HK-2 (cell line): ENCODE results near the gene EGR1.
A peak's percentile ranks its signal among the peaks of the same experiment; 100 is the strongest.

Experiments used
- DNase-seq: peaks from one replicate; pipeline ENCODE4 v3.0.0-alpha.2; 2018; ENCODE audit not compliant: unreplicated experiment

Gene EGR1

DNA sequence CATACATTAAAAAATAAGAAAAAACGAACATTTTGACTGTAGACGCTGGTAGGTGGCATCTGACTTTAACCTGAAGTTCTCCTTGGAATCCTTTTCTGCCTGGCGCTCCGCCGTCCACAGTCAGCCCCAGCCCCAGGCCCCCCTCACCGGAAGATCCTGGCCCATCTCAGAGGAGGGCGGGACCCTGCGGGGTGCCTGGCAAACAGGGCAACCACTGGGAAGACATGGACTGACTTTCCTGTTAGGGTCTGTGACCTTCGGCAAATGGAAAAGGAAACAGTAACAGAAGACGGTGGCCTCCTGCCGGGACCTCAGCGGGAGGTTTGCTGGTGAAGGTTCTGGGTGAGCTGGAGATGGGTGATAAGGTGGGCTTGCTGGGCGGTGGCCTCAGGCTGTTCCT, 11.7 kb upstream of the EGR1 start:
- DNase-seq, result no peak

DNA sequence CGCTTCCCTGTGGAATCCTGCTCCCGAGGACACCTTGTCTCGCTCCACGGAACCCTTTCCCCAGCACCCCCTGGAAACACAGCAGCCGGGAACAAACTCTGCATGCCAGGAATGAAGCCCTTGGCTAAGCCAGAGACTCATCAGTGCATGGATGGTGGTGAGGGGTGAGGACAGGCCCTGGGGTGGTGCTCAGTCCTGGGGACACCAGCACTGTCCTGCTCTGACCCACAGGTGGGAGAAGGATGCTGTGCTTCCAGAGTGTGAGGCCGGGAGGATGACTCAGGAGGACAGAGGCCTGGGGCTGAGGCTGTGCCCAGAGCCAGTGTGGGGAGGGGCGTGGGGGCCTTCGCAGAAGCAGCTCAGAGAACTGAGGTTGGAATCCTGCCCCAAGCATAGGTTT, 11.2 kb upstream of the EGR1 start:
- DNase-seq, result no peak

DNA sequence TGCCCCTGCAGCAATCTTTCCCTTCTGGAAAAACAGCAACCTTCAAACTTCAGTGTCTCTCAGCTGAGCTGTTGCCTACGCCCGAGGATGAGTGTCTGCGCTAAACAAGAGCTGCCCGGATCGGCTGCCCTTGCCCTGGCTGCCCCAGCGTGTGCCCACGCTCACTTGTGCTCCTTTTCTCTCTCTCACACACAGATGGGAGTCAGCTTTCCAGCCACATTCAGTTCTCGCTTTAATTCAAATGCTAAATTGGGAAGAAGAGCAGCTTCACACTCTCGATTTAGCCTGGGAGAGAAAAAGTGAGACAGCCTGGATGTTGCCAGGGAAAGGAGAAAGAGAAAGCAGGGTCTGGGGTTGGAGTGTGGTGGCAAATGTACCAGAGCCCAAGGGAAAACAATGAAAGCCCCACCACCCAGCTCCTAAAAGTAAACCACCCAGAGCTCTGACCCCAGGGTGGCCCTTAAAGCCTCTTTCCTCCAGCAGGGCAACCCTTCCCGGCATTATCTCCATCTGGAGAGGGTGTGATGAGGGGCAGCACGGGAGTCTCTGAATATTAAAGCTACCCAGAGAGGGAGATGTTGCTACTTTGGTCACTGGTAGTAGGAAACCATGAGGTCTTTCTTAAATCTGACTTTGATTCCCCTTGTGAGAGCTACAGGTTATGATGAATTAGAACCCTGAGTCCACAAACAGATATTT, 9.9 kb upstream of the EGR1 start:
- DNase-seq, result no peak

DNA sequence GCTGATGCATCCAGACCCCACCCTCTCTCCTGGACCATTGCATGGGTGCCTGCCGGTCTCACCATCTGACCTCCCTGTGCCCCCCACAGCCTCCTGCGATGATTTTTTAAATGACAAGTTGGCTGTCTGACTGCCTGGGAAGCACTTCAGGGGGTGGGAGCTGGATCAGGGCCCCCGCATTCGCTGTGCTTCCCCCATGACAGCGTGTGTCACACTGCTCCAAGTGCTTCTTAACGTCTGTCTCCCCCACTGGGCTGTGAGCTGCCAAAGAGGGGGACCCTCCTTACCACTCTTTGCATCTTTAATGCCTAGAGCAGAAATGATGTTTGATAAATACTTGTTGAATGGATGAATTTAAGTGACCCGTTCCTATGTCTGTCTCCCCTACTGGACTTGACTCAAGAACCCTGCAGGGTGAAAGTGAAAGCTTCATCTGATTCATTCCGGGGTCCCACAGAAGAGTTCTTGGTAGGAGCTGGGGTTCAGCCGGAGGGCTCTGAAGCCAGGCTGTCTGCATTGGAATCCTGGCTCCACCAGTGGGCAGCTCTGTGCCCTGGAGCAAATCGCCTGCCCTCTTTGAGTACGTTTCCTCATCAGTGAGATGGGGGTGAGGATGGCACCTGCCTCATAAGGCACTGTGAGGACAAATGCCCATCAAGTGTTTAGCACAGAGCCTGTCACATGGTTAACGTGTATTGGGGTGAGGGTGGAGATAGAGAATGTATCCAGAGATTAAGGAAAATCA, 7.6 kb upstream of the EGR1 start:
- DNase-seq, result no peak

DNA sequence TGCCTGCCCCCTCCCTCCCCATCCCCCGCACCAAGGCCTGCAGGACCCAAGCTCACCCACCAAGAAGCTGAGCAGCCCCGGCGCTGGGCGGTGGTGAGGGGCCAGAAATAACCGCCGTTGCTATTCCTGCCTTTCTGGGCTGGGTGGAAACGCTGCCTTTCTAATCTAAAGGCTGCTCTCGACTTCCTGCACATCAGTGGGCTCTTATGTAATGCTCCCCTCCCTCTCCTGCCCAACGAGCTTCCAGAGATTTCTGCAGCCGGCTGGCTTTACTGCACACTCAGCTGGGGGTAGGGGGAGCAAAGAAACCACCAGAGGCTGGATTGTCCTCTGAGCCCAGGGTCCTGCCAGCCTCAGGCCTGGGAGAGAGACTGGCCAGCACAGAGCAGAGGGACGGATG, 6.9 kb upstream of the EGR1 start:
- no peak for DNase-seq

DNA sequence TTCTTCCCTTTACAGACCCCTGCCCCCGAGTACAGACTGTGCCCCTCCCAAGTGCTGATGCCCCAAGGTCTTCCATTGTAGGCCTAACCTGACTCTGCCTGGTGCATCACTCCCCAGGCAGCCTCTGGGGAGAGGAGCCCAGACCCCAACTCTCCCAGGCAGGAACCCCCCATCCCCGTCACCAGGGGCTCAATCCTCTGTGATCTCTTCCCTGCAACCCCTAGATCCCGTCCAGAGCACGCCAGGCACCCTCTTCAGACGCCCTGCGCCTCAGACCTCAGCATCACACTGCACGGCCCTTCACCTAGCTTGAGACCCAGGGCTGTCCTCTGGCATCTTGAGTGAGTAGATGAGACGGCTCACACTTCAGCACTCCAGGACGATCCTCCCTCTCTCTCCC, 6.4 kb upstream of the EGR1 start:
- no peak for DNase-seq

DNA sequence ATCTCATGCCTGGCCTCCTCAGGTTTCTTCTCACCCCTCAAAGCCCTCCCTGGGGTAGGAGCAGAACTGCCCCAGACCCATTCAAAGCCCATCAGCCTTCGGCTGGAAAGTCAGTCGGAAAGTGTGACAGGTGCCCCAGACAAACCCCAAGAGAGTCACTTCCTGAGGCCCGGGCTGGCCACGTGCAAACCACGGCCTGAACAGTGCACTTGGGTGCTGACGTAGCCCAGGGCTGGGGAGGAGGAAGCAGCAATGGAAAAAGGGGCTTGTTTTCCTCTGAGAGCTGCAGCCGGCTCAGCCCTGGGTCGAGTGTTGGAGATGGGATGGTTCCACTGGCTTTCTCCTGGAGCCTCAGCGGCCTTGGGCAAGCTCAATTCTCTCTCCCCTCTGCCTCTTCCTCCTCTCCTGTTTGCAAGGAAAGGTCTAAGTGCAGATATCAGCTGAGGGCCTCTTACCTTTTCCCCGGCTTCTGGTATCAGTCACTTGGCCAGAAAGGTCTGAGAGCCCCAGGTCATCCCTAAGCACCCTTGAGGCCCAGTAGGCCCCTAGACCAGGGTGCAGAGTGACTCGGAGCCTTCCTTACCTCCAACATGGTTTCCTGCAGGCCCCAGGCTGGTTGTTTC, 5.9 kb upstream of the EGR1 start:
- no peak for DNase-seq

DNA sequence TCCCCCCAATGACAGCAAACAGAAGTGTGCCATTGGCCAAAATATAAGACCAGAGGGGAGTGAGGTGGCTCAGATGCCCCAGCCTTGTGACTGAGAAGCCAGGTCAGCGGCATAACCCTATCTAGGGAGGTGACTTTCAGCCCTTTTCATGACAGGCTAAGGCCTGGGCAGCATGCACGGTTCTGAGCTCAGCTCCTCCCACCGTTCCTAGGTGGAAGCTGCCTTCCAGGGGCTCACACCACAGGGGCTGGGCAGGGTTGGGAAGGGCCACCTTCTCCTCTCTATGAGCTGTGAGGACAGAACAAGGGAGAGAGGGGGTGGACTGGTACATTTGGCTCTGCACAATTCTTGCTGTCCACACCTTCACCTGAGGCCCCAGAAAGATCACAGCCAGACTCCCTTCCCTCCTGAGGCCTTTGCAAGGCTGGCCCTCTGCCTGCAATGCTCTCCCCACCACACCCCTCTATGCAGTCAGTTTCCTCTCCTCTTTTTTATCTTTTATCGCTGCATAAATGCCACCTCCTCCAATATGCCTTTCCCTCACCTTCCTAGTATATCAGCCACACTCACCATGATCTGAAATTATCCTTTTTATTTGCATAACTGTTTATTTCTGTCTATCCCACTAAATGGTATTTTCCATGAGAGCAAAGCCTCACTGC, 5.1 kb upstream of the EGR1 start:
- no peak for DNase-seq

DNA sequence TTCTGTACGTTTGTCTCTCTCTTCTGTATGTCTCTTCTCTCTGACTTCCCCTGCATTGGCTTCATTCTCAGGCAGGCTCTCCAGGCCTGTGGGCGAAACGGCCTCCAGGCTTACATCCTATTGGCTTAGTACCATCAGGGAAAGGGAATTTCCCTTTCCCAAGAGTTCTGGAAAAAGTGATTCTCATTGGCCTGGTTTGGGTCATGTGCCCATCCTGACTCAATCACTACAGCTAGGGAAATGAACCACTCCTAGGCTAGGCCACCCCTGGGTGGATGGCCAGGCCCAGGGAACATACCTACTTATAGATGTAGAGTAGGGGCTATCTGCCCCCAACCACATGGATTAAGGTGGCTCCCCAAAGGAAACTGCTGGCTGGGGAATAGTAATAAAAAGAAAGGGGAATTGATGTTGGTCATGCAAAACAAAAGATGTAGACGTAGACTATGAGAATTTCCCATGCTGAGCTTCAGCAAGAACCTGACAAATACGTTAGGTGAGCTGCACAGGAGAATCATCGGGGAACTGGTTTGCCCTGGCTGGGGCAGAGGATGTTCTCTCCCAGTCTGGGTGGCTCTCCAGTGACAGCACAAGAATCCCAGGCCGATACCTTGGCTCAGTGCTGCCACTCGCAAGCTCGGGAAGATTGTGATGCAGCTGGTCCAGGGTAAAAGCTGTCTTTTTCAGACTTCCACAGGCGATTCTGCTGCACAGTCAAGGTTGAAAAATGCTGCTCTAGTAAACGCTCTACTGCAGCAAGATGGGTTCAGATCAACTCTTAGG, 3.7 kb upstream of the EGR1 start:
- peak; percentile 55 for DNase-seq

DNA sequence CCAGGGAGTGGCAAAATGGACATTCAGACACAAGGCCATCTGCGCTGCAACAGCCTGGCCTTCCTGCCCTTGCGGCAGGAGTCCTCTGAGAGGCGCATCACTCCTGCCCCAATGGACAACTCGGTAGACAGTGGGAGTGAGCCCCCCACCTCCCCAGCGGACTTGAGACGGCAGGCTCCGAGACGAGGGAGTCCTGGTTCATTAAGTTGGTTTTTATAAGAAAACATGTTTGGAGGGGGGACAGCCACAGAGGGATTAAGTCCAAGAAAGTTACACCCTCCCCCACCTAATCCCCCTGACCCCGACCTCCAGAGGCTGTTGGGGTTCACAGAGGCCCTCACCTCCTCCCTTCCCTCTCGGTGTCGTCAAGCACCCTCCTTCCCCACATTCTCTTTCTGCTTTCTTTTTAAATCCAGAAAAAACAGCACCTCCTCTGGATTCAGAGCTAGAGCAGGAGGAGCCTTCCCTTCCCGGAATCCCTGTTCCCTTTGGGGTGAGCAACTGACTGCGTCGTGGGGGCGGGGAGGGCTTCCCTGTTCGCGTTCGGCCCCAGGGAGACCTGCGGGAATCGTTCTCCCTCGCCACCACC, 1.8 kb upstream of the EGR1 start:
- no peak for DNase-seq

DNA sequence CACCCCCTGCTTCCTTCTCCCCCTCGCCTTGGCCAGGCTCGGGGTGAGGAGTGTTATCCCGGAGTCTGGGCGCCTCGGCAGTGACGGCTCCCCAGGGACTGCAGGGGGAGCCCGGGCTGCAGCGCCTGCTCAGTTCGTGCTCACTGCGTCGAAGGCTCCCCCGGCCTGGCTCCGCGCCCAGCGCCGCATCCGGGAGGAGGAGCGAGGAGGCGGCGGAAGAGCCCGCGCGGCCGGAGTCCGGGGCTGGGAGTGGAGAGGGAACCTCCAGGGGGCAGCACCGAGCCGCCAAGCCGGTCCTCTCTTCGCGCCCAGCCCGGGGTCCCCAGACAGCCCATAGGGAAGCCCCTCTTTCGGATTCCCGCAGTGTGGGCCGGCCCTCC, 1.3 kb upstream of the EGR1 start:
- DNase-seq, result peak; percentile 90

DNA sequence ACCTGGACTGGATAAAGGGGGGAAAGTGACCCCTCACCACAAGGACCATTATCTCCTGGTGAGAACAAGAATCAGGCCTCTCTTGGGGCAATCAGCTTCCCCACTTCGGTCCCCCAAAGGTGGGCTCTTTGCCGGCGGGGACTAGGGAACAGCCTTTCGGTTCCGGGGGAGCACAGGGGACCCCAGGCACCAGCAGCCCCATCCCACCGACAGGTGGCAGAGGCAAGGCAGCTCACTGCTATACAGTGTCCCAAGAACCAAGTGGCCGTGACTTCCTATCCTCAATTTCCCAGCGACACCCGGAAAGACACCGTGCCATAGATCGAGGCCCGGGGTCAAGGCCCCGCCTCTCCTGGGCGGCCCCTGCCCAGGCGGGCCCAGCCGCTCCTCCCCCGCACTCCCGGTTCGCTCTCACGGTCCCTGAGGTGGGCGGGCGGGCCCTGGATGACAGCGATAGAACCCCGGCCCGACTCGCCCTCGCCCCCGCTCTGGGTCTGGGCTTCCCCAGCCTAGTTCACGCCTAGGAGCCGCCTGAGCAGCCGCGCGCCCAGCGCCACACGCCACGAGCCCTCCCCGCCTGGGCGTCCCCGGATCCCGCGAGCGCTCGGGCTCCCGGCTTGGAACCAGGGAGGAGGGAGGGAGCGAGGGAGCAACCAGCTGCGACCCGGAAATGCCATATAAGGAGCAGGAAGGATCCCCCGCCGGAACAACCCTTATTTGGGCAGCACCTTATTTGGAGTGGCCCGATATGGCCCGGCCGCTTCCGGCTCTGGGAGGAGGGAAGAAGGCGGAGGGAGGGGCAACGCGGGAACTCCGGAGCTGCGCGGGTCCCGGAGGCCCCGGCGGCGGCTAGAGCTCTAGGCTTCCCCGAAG, 655 bp upstream of the EGR1 start:
- DNase-seq, result peak; percentile 91

DNA sequence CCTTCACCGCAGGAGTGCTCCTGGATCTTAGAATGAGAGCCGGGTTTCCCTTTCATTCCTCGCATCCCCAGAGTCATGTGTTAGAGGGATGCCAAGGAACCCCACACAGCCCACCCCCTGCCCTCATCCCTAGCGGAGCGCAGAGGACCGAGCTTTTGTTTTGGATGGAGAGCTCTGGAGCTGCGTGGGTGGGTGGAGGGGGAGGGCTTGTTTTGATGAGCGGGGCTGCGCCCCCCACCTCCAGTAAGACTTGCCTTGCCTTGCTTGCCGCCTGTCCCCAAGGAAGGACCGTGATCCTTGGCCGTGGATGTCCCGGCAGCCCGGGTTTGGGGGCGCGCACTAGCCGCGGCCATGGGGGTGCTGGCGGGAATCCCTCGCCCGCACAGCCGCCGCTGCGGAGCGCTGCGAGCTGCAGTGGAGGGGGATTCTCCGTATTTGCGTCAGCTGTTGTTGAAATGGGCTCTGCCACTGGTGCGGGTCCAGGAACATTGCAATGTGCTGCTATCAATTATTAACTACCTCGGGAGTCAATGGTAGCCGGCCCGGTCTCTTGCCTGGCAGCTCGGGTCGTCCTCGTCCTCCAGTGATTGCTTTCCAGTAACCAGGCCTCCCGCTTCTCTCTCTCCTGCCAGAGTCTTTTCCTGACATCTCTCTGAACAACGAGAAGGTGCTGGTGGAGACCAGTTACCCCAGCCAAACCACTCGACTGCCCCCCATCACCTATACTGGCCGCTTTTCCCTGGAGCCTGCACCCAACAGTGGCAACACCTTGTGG, 1.0 kb downstream of the EGR1 start:
- DNase-seq, result peak; percentile 30

DNA sequence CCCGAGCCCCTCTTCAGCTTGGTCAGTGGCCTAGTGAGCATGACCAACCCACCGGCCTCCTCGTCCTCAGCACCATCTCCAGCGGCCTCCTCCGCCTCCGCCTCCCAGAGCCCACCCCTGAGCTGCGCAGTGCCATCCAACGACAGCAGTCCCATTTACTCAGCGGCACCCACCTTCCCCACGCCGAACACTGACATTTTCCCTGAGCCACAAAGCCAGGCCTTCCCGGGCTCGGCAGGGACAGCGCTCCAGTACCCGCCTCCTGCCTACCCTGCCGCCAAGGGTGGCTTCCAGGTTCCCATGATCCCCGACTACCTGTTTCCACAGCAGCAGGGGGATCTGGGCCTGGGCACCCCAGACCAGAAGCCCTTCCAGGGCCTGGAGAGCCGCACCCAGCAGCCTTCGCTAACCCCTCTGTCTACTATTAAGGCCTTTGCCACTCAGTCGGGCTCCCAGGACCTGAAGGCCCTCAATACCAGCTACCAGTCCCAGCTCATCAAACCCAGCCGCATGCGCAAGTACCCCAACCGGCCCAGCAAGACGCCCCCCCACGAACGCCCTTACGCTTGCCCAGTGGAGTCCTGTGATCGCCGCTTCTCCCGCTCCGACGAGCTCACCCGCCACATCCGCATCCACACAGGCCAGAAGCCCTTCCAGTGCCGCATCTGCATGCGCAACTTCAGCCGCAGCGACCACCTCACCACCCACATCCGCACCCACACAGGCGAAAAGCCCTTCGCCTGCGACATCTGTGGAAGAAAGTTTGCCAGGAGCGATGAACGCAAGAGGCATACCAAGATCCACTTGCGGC, 1.8 kb downstream of the EGR1 start:
- peak; percentile 30 for DNase-seq

DNA sequence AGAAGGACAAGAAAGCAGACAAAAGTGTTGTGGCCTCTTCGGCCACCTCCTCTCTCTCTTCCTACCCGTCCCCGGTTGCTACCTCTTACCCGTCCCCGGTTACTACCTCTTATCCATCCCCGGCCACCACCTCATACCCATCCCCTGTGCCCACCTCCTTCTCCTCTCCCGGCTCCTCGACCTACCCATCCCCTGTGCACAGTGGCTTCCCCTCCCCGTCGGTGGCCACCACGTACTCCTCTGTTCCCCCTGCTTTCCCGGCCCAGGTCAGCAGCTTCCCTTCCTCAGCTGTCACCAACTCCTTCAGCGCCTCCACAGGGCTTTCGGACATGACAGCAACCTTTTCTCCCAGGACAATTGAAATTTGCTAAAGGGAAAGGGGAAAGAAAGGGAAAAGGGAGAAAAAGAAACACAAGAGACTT, 2.4 kb downstream of the EGR1 start:
- DNase-seq, result peak; percentile 24

DNA sequence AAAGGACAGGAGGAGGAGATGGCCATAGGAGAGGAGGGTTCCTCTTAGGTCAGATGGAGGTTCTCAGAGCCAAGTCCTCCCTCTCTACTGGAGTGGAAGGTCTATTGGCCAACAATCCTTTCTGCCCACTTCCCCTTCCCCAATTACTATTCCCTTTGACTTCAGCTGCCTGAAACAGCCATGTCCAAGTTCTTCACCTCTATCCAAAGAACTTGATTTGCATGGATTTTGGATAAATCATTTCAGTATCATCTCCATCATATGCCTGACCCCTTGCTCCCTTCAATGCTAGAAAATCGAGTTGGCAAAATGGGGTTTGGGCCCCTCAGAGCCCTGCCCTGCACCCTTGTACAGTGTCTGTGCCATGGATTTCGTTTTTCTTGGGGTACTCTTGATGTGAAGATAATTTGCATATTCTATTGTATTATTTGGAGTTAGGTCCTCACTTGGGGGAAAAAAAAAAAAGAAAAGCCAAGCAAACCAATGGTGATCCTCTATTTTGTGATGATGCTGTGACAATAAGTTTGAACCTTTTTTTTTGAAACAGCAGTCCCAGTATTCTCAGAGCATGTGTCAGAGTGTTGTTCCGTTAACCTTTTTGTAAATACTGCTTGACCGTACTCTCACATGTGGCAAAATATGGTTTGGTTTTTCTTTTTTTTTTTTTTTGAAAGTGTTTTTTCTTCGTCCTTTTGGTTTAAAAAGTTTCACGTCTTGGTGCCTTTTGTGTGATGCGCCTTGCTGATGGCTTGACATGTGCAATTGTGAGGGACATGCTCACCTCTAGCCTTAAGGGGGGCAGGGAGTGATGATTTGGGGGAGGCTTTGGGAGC, 3.1 kb downstream of the EGR1 start:
- no peak for DNase-seq

DNA sequence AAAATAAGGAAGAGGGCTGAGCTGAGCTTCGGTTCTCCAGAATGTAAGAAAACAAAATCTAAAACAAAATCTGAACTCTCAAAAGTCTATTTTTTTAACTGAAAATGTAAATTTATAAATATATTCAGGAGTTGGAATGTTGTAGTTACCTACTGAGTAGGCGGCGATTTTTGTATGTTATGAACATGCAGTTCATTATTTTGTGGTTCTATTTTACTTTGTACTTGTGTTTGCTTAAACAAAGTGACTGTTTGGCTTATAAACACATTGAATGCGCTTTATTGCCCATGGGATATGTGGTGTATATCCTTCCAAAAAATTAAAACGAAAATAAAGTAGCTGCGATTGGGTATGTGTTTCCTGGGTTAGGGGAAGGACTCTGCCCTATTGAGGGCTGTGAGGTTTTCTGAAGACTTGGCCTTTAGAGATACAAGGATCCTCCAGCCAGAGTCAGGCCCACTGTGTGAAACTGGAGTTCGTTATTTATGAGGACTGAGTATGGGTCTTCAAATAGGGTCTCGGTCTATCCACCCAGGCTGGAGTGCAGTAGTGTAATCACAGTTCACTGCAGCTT, 3.8 kb downstream of the EGR1 start:
- no peak for DNase-seq
